Activated CD4-positive, CD25-positive, alpha-beta regulatory T cell treated with anti-CD3 and anti-CD28 coated beads, Interleukin-2, amount 50 U/mL, for 72 hours (primary cell): ENCODE results near the gene UNC79.

Experiments used
- DNase-seq: peaks from one replicate; pipeline ENCODE4 v3.0.0; 2021

Gene UNC79

DNA sequence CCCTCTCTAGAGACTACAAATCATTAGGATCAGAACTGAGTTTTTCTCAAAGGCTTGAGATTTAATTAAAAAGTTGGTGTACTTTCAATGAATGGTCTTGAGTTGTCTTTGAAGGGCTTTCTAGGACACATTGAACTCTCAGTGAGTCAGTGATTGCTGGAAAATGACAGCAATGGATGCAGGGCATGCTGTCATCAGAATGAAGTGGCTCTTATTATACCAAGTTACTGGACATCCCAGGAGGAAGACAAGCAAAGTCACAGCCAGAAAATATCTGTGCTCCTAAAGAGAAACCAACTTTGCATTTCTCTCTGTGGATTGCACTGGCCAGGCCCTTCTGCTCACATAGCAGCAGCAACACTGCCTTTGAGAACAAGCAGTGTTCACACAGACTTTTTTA is 244.9 kb downstream of the UNC79 start:
- no peak for DNase-seq

DNA sequence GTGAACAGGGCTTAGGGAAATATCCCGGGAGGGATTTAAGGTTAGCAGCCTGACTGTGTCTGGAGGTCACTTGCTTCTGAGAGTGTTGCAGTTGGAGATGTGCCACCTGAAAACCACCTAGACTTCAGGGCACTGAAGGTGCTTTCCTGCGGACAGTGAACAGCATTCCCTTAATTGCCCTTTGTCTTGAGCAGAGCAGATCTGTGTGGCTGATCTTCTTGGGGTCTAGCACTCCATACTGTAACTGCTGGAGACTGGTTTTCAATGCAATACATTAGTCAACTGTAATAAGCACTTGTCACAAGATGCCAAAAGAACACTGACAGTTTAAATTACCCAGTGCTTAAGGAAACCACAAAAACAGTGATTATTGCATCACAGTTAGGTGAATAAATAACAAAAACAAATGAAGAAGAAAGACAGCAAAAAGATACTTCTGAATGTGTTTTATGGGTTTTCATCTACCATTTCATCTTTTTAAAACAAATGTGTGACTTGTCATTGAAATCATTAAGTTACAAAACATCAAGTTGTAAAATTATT is 245.7 kb downstream of the UNC79 start:
- no peak for DNase-seq

DNA sequence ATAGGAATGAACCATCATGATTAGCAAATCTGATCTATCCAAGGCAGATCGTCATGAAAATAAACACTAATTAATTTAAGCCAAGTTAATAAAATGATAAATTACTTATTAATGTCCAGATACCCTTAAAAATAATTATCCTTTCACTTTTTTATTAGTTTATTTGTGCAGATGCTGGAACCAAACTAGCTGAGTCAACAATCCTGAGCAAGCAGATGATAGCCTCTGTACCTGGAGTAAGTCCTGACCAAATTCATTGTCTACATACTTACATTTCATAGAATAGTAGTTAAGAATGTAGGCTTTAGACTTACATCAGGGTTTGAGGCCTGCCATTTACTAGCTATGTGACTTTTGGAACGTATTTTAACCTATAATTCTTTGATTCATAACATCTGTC is 251.7 kb downstream of the UNC79 start:
- DNase-seq = no peak

- DNase-seq = no peak
Observed at GRCh38 chr14:93683226-93683625, 252.5 kb downstream of the UNC79 start.

- no peak for DNase-seq
Observed at GRCh38 chr14:93685121-93685895, 254.6 kb downstream of the UNC79 start.

DNA sequence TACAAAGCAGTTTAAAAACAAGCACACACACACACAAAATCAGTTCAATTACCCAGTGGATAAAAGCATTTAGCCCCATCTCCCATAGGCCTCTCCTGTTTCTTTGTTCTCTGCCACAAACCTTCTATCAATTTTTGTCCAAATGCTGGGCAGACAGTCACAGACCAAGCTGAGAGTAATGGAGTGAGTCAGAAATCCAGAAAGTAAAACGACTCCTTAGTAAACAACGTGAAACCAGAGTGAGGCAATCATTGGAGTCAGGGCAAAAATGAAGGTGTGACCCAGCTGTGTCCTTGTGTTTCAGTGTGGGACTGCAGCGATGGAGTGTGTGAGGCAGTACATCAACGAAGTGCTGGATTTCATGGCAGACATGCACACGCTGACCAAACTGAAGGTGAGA is 255.5 kb downstream of the UNC79 start:
- no peak for DNase-seq

GRCh38 chr14:93688239-93688666 is 257.5 kb downstream of the UNC79 start:
- DNase-seq = no peak

DNA sequence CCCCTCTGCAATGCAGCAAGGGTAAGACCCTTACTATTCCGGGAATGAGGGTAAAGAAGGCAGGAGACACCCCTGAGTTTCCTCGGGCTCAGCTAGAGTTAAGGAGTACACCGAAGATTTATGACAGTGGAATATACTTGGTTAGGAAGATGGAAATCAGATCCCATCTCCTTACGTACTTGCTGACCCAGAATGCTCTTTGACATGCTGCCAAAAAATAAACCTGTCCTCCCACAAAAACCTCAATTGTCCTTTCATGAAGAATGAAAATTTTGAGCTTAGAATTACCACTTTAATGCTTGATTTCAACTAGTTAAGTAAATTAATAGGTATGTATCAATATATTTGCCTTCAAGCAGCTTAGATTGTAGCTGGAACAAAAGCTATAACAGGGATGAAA is 258.1 kb downstream of the UNC79 start:
- no peak for DNase-seq

DNA sequence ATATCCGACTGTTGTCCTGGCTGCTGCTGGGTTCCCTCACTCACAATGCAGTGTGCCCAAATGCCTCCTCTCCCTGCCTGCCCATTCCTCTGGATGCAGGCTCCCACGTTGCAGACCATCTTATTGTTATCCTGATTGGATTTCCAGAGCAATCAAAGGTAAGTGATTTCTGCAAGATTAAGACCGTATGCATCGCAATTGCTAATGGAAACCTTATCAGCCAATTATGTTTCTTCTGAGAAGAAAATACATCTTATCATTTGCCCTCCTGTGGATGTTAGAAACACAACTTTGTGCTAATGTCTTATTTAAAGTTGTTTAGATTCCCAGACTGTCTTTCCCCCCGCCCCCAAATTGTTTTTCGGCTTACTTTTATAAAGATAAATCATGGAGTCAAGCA is 259.4 kb downstream of the UNC79 start:
- no peak for DNase-seq

DNA sequence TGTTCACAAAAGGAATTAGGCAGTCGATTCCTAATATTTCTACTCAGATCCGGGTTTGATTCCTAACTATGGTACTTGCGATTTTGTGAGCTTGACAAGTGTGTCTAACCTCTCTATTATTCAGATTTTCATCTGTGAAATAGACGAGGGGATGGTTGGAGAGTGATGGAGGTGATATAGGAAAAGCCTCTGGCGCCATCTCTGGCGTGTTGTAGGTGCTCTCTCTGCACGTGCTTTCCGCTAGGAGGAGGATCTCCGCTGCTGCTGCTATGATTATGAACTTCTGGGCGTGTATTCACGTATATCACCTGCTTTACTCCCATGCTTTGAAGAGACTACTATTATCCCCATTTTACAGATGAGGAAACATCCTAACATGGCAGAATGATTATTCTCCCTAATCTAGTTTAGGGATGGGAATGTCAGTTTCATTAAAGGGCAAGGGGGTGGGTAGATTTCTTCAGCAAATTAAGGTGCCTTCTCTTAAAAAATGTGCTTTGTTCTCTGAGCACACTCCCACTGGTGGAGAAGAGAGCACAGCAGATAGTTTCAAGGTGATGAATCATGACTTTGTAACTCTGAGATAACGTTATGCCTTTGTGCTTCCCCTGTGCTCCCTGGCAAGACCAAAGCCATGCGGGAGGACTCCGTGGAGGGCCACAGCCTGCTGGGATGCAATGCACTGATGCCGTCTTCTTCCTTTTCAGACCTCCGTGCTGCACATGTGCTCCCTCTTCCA is 260.5 kb downstream of the UNC79 start:
- no peak for DNase-seq

DNA sequence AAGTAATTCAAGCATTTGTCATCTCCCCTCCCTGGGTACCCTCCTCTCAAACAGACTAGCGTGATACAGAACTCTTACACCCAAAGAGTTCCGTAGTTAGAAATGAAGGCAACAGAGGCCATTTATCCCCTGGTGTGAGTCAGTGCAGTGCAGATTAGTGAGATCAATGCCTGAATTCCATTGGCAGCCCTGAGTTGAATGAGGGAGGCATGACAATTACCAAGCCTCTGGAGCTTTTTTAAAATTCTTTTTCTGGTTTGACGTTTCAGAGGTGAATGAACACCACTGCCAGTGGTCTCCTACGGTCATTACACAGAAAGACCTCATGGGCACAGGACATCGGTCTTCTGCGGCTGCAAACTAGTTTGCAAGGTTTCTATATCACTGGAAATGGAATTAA is 263.2 kb downstream of the UNC79 start:
- DNase-seq = no peak

- no peak for DNase-seq
Observed at GRCh38 chr14:93700928-93701327, 270.2 kb downstream of the UNC79 start.

- DNase-seq = no peak
Observed at GRCh38 chr14:93701562-93701961, 270.8 kb downstream of the UNC79 start.

- DNase-seq = no peak
Observed at GRCh38 chr14:93702946-93703345, 272.2 kb downstream of the UNC79 start.

GRCh38 chr14:93703941-93704340 is 273.2 kb downstream of the UNC79 start:
- DNase-seq = no peak

- no peak for DNase-seq
Observed at GRCh38 chr14:93705513-93706156, 274.9 kb downstream of the UNC79 start.

DNA sequence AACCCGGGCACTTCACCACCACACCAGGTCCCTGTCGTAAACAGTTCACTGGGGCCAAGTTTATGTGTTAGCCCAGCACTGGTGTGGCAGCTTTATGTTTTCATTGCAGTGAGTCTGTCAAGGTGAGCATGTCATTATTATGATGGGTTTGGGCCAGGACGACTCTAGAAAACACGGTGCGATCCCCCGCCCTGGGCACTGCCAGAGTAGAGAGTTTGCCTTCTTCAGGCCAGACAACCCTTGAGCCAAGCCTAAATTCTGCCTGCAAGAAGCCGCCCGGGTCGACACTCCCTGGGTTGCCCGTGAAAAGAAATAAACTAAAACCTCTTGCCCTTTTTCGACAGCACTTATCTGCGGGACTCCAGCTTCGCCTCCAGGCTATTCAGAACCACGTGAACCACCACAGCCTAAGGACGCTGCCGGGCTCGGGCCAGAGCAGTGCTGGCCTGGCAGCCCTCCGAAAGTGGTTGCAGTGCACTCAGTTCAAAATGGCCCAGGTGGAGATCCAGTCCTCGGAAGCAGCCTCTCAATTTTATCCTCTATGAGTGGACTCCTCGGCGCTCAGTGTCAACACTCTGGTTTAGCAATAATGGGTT is 275.7 kb downstream of the UNC79 start:
- no peak for DNase-seq

- DNase-seq = no peak
Observed at GRCh38 chr14:93707475-93707874, 276.7 kb downstream of the UNC79 start.

- DNase-seq = no peak
Observed at GRCh38 chr14:93708311-93708734, 277.6 kb downstream of the UNC79 start.

GRCh38 chr14:93708800-93709199 is 278.1 kb downstream of the UNC79 start:
- DNase-seq = no peak

GRCh38 chr14:93709249-93709648 is 278.5 kb downstream of the UNC79 start:
- no peak for DNase-seq

- no peak for DNase-seq
Observed at GRCh38 chr14:93712079-93712837, 281.5 kb downstream of the UNC79 start.
